DND-41 (cell line): Measurements from ENCODE around the gene RTP2.

Experiments used
- EZH2 ChIP-seq: IDR thresholded peaks from 3 replicates; pipeline ENCODE4 v1.6.1; 2012; ENCODE audit warnings: borderline replicate concordance, low read depth, mild to moderate bottlenecking, moderate library complexity, low read length, inconsistent platforms; ENCODE audit not compliant: severe bottlenecking
- TF ChIP-seq, protein P1 (sequence below): IDR thresholded peaks from 2 replicates; pipeline ENCODE4 v1.5.1; 2012; ENCODE audit warnings: borderline replicate concordance, low read length, moderate library complexity, mild to moderate bottlenecking; ENCODE audit not compliant: poor library complexity, severe bottlenecking; ENCODE audit errors: extremely low read depth

DNA sequence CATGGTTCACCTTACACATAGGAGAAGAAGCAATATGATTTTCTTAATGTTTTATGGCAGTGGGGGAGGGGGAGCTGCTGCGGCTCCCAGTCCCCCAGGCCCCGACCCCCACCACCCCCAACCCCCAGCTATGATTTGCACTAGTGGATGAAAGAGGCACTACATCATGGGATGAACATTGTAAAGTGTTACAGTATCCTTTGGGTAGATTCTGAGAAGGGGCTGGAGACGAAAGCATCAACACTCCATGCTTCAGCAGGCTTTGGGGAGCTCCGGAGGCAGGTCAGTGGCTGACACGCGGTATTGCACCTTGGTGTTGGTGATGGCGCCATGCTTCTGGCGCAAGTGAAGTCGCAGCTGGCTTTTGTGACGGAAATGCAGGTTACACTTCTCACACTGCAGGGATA is 19.9 kb upstream of the RTP2 start:
- TF ChIP-seq EZH2, result no peak
- TF ChIP-seq, protein P1, sequence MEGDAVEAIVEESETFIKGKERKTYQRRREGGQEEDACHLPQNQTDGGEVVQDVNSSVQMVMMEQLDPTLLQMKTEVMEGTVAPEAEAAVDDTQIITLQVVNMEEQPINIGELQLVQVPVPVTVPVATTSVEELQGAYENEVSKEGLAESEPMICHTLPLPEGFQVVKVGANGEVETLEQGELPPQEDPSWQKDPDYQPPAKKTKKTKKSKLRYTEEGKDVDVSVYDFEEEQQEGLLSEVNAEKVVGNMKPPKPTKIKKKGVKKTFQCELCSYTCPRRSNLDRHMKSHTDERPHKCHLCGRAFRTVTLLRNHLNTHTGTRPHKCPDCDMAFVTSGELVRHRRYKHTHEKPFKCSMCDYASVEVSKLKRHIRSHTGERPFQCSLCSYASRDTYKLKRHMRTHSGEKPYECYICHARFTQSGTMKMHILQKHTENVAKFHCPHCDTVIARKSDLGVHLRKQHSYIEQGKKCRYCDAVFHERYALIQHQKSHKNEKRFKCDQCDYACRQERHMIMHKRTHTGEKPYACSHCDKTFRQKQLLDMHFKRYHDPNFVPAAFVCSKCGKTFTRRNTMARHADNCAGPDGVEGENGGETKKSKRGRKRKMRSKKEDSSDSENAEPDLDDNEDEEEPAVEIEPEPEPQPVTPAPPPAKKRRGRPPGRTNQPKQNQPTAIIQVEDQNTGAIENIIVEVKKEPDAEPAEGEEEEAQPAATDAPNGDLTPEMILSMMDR, result peak; percentile 11
